Measurements from ENCODE around the gene LIX1. TPM values are rescaled to one million over a fixed set of nuclear protein-coding genes. Genes with fewer than 3 reads are reported as not detected.

Gene LIX1
- total RNA-seq, 1 donor from 2014 or later = 164 TPM

GRCh38 chr5:97101189-97101910, 41.1 kb downstream of the LIX1 start:
- H3K27ac Mint-ChIP-seq = peak overlapping the region; percentile 80
- no peaks in the 10 kb centered on the region for H3K9me3 Mint-ChIP-seq
- Histone ChIP-seq H3K27me3 (no peaks in the 10 kb centered on the region), H3K4me3 (no peak overlapping the region), H3K79me2 (ENCODE audit: low read depth) (no peaks in the 10 kb centered on the region), H2AFZ (replicated peaks) (no peak overlapping the region), H4K20me1 (ENCODE audit: low read depth) (peaks cover 6% of the 10 kb centered on the region), H3K27ac (peak overlapping the region; percentile 50), H3F3A (ENCODE audit: low read depth) (peaks cover 28% of the 10 kb centered on the region), H3K9ac (no peak overlapping the region), H3K36me3 (peaks cover 30% of the 10 kb centered on the region), H3K4me2 (no peak overlapping the region), H3K4me1 (peaks cover 32% of the 10 kb centered on the region), H3K9me3 (ENCODE audit: low read depth) (no peaks in the 10 kb centered on the region)
- H3K36me3 Mint-ChIP-seq = peaks cover 53% of the 10 kb centered on the region
- peaks cover 13% of the 10 kb centered on the region for H3K4me1 Mint-ChIP-seq
- TF ChIP-seq EZH2phosphoT487 (IDR thresholded peaks at IDR 0.05) = no peak
- no peak for TF ChIP-seq CTCF (IDR thresholded peaks at IDR 0.05)
- TF ChIP-seq EZH2 (IDR thresholded peaks at IDR 0.05) = no peak
- peaks cover 4% of the 10 kb centered on the region for H3K27me3 Mint-ChIP-seq (ENCODE audit: insufficient read depth, low read depth)
- H3K4me3 Mint-ChIP-seq = no peak overlapping the region
- DNase-seq (ENCODE audit: low spot score) = no peak

- Mint-ChIP-seq H3K27me3 (ENCODE audit: insufficient read depth, low read depth) (peaks cover 4% of the 10 kb centered on the region), H3K9me3 (no peaks in the 10 kb centered on the region), H3K27ac (no peak overlapping the region), H3K36me3 (peaks cover 56% of the 10 kb centered on the region), H3K4me3 (no peak overlapping the region), H3K4me1 (peaks cover 13% of the 10 kb centered on the region)
- no peak overlapping the region for H3K4me2 ChIP-seq
- peaks cover 6% of the 10 kb centered on the region for H4K20me1 ChIP-seq (ENCODE audit: low read depth)
- H2AFZ ChIP-seq (replicated peaks) = no peak overlapping the region
- H3K36me3 ChIP-seq = peaks cover 22% of the 10 kb centered on the region
- H3K79me2 ChIP-seq (ENCODE audit: low read depth) = no peaks in the 10 kb centered on the region
- H3K27ac ChIP-seq = no peak overlapping the region
- H3K4me1 ChIP-seq = peaks cover 32% of the 10 kb centered on the region
- H3F3A ChIP-seq (ENCODE audit: low read depth) = peaks cover 28% of the 10 kb centered on the region
- no peaks in the 10 kb centered on the region for H3K27me3 ChIP-seq
- no peak for DNase-seq (ENCODE audit: low spot score)
- H3K9me3 ChIP-seq (ENCODE audit: low read depth) = no peaks in the 10 kb centered on the region
- no peak overlapping the region for H3K4me3 ChIP-seq
- no peak overlapping the region for H3K9ac ChIP-seq
- TF ChIP-seq EZH2 (IDR thresholded peaks at IDR 0.05) (no peak), CTCF (IDR thresholded peaks at IDR 0.05) (no peak), EZH2phosphoT487 (IDR thresholded peaks at IDR 0.05) (no peak)
These were observed 41.9 kb downstream of the LIX1 start for GRCh38 chr5:97100476-97100875.

- no peak for DNase-seq (ENCODE audit: low spot score)
- Histone ChIP-seq H3K4me2 (no peak overlapping the region), H3K4me1 (peaks cover 32% of the 10 kb centered on the region), H3K4me3 (no peak overlapping the region), H3K27me3 (no peaks in the 10 kb centered on the region), H3K9me3 (ENCODE audit: low read depth) (no peaks in the 10 kb centered on the region), H3F3A (ENCODE audit: low read depth) (peaks cover 25% of the 10 kb centered on the region), H3K27ac (no peak overlapping the region), H4K20me1 (ENCODE audit: low read depth) (peaks cover 6% of the 10 kb centered on the region), H3K36me3 (peaks cover 7% of the 10 kb centered on the region), H3K9ac (no peak overlapping the region), H2AFZ (replicated peaks) (no peak overlapping the region), H3K79me2 (ENCODE audit: low read depth) (no peaks in the 10 kb centered on the region)
- Mint-ChIP-seq H3K27ac (no peak overlapping the region), H3K4me3 (no peak overlapping the region), H3K9me3 (no peaks in the 10 kb centered on the region), H3K4me1 (peaks cover 13% of the 10 kb centered on the region), H3K27me3 (ENCODE audit: insufficient read depth, low read depth) (peaks cover 4% of the 10 kb centered on the region), H3K36me3 (peaks cover 47% of the 10 kb centered on the region)
- TF ChIP-seq CTCF (IDR thresholded peaks at IDR 0.05) (no peak), EZH2 (IDR thresholded peaks at IDR 0.05) (no peak), EZH2phosphoT487 (IDR thresholded peaks at IDR 0.05) (no peak)
These were observed 43.5 kb downstream of the LIX1 start for GRCh38 chr5:97098922-97099321.
